Measurements from ENCODE around the gene SMAD2.

DNA sequence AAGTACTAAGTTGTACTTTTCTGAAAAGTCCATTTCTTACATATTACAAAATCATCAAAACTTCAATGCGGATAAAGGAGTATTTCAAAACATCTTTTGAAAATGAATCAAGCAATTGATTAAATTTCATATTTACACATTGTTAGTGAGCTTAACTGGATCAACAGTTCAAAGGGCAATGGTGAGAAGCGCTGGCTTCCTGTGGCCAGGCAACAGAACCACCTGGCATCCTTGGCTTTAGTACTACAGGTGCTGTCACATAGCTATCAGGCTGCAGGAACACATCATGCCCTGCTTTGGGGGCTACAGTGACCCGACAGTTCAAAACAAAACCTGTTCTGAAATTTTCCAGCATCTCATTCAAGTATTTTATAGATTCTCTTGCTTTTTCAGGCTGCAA, 59.2 kb downstream of the SMAD2 start:
- TF ChIP-seq, protein P1, sequence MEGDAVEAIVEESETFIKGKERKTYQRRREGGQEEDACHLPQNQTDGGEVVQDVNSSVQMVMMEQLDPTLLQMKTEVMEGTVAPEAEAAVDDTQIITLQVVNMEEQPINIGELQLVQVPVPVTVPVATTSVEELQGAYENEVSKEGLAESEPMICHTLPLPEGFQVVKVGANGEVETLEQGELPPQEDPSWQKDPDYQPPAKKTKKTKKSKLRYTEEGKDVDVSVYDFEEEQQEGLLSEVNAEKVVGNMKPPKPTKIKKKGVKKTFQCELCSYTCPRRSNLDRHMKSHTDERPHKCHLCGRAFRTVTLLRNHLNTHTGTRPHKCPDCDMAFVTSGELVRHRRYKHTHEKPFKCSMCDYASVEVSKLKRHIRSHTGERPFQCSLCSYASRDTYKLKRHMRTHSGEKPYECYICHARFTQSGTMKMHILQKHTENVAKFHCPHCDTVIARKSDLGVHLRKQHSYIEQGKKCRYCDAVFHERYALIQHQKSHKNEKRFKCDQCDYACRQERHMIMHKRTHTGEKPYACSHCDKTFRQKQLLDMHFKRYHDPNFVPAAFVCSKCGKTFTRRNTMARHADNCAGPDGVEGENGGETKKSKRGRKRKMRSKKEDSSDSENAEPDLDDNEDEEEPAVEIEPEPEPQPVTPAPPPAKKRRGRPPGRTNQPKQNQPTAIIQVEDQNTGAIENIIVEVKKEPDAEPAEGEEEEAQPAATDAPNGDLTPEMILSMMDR (IDR thresholded peaks at IDR 0.05): no peak
- TF ChIP-seq POLR2A (IDR thresholded peaks at IDR 0.05): no peak
- no peak for TF ChIP-seq POLR2AphosphoS5 (IDR thresholded peaks at IDR 0.05)
